Left renal cortex interstitium (tissue), 4 donors: ENCODE measurements around the gene ACR. TPM values are rescaled to one million over a fixed set of nuclear protein-coding genes. Genes with fewer than 3 reads are reported as not detected.

Experiments used
- DNase-seq, 4 donors: peaks; one replicate each; pipeline ENCODE4 v3.0.0-alpha.2; 2013; ENCODE audit warnings: low read depth in 4 of 4, low spot score in 2 of 4, missing footprints in 1 of 4
- polyA plus RNA-seq, 4 donors: library from polyadenylated mRNA; unstranded; fragments of 120-200 nt; gene quantifications; one replicate each; pipeline ENCODE4 v1.2.1, GENCODE V29; 2013; ENCODE audit not compliant: insufficient read length in 4 of 4

Gene ACR
- polyA plus RNA-seq, 4 donors: 0.32 to 0.60 (median 0.52) TPM

GRCh38 chr22:50702821-50703725 is 34.9 kb upstream of the ACR start:
- DNase-seq: no peak

GRCh38 chr22:50703726-50704509 is 34.1 kb upstream of the ACR start:
- DNase-seq: no peak

DNA sequence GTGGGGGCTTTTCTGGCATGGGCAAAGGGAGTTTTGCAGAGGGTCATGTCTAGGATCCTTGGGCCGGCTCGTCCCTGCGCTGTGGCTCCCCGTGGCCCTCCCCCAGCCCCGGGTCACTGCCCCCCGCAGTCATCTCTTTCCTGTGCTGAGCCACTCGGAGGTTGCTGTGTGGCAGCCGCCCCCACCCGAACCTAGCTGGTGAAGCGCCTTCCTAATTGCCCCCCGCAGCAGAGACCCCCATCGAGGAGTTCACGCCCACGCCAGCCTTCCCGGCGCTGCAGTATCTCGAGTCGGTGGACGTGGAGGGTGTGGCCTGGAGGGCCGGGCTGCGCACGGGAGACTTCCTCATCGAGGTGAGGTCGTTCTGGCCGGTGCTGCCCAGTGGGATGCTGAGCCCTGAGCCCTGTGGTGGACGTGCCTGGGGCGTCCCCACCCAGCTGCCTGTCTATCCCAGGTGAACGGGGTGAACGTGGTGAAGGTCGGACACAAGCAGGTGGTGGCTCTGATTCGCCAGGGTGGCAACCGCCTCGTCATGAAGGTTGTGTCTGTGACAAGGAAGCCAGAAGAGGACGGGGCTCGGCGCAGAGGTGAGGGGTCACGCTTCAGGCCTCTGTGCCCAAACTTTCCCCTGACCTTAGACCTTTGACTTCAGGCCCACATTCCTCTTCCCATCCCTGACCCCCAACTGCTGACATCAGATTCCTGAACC is 33.3 kb upstream of the ACR start:
- no peak for DNase-seq

DNA sequence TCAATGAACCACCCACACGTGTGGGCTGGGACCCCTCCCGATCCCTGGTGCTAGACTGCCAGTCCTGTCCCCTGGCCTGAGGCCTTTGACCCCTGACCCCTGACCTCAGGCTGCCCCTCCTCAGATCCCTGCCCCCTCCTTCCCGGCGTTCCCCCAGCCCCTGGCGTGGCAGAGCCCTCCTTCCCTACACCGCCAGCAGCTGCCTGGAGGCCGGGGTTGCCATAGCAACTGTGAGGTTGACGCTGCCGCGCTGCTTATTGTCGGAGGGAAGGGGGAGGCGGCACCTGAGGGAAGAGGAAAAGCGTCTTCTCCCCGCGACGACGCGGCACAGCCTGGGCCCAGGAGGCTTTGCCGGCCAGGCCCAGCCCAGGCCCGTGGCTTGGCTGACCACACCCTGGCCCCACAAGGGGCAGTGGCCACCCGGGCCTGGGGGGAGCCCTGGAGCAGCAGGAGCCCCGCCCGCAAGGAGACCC is 32.7 kb upstream of the ACR start:
- DNase-seq: peak; percentile 27 to 86 (median 74)

DNA sequence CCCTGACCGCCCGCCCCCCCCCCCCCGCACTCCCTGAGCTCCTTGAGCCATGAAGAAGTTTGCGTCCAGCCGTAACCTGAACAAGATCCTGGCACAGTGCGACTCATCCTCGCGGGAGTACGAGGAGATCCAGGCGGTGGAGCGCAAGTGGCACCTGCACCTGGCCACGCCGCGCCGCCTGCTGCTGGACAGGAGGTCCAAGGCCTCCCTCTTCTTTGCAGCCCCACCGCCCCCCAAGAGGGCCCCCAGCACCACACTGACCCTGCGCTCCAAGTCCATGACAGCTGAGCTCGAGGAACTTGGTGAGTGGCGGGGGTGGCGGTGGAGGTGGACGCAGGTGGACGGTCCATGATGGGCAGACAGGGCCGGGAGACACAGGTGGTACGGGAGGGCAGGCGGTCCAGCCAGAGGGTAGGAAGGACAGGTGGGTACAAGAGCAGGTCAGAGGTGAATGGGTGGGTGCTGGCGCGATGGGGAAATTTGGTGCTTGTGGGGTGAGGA is 32.1 kb upstream of the ACR start:
- DNase-seq: no peak

- no peak for DNase-seq
These were observed 31.4 kb upstream of the ACR start for GRCh38 chr22:50706481-50707125.

DNA sequence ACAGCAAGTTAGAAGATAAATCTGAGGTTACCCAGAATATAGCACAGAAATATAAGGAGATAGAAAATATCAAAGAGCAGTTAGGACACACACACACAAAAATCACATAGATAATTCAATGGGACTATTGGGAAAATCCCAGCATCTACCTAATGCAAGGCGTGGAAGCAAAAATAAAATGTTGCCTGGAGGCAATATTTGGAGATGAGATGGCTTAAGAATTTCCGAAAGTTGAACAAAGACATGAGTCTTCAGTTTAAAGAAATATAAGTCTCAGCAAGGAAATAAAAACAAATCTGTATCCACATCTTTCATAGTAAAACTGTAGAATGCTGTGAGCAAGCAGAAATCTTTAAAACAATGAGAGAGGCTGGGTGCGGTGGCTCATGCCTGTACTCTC is 29.5 kb upstream of the ACR start:
- DNase-seq: no peak

- no peak for DNase-seq
These were observed 29.0 kb upstream of the ACR start for GRCh38 chr22:50708996-50709395.

DNA sequence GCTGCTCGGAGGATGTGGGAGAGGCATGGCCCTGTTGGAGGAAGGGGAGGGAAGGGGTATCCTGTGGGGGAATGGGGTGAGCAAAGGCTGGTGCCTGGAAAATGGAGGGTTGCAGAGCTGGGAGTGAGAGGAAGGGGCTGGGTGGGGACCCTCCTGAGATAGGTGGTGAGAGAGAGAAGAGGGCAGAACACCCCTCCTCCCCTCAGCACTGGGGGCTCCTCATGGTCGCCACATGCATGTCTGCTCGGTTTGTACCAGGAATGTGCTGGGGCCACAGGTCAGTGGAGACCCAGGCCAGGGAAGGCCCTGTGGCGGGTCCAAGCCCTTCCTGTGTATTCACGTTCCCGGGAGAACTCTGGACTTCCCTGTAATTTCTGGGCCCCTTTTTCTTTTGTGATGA is 27.8 kb upstream of the ACR start:
- DNase-seq: no peak

GRCh38 chr22:50710886-50711285 is 27.1 kb upstream of the ACR start:
- DNase-seq: no peak

- DNase-seq: no peak
These were observed 26.3 kb upstream of the ACR start for GRCh38 chr22:50711446-50712340.

- DNase-seq: no peak
These were observed 25.5 kb upstream of the ACR start for GRCh38 chr22:50712341-50713007.

DNA sequence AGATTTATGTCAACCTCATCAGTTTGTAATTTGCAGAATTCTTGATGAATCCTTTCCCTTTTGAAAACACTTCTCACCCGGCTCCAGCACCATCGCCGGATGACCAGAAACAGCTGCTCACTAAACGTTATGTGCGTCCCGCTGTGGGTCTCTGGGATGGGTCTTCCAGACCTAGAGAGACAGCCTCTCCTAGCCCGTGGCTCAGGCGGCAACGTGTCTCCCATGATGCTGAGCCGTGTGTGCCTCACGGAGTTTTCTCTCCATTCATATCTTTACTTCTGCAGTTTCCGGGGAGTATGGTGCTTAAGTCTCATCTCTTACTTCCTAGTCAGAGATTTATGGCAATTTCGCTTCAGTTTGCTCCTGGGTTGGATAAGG is 25.0 kb upstream of the ACR start:
- DNase-seq: no peak

DNA sequence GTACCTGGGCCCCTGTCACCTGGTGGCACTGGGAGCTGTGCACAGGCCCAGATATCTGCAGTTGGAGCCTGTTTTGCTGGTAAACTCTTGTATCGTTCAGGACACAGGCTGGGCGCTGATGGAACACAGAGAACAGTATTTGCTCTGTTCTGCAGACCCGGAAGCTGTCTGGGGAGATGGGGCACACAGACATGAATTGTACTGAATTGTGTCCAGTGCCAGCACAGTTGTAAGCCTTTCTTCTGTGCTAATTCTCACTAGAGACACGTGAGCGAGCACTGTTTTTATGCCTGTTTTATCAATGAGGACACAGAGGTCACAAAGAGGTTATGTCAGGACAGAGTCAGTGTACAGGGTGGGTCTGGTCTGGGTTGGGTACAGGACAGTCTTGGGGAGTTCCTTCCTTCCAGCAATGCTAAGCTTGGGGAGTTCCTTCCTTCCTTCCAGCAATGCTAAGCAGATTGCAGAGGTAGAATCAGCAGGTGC is 24.4 kb upstream of the ACR start:
- no peak for DNase-seq

DNA sequence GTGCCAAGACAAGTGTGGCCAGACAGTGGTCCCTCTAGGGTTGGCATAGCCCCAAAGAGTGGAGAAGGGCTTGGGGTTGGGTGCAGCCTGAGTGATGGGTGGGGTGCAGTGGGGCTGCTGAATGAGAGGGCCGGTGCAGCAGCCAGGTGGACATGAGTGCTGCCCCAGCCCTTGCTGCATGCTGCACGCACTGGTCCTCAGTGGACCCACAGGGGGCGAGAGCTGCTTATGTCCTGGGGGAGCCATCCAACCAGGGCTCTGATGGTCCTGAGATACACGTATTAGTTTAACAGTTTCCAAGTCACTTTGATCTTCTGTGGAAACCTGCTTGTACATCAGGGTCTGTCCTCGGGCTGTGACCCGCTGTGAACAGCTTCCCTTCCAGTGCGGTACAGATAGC is 23.9 kb upstream of the ACR start:
- DNase-seq: no peak

DNA sequence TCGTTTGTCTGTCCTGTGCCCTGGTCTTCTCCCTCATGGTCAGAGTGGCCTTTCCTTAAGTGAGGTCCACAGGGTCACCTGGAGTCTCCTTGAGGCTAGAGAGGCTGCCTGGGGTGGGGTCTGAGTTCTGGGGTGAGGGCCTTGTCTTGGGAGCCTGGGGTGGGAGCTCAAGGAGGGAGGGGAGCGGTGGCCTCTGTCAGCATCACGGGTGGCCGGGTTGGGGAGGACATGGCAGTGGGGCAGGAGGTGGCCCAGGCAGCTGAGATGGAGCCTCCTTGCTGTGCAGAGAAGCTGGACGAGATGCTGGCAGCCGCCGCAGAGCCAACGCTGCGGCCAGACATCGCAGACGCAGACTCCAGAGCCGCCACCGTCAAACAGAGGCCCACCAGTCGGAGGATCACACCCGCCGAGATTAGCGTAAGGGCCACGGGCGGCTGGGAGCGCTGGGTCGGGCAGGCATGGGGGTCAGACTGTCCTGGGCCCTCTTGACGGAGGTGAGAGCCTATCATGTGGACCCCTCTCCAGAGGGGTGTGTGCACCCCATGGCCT is 23.3 kb upstream of the ACR start:
- no peak for DNase-seq

GRCh38 chr22:50715250-50715649 is 22.8 kb upstream of the ACR start:
- no peak for DNase-seq

DNA sequence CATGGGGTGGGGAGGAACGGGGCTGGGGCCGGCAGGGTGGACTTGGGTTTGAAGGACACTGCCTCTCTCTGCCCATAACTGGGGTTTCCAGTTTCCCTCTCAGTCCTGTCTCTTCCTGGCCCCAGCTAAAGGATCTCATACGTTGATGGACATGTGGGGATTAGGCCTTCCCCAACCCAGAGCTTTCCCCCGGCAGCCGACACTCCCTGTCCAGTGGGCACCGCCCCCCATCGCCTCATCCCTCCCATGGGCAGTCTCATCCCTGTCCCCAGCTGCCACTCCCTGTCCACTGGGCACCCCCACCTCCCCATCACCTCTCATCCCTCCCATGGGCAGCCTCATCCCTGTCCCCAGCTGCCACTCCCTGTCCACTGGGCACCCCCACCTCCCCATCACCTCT is 22.2 kb upstream of the ACR start:
- no peak for DNase-seq
